Transverse colon (tissue), 4 donors: ENCODE measurements around the gene MAST2. TPM values are rescaled to one million over a fixed set of nuclear protein-coding genes. Genes with fewer than 3 reads are reported as not detected.
A peak's percentile ranks its signal among the peaks of the same experiment; 100 is the strongest.

ENCODE experiments used
- DNase-seq: peaks from one replicate; pipeline ENCODE4 v3.0.0-alpha.2; 2019
- H3K27ac ChIP-seq, 4 donors: fragments of 200-600 bp; sonication (generic); 2 replicates each; pipeline ENCODE4 v1.5.1; 2016 to 2018; ENCODE audit warnings: inconsistent platforms in 4 of 4
- H3K27me3 ChIP-seq: fragments of 200-600 bp; sonication (generic); 2 replicates; pipeline ENCODE4 v1.5.1; 2017; ENCODE audit warnings: inconsistent platforms
- H3K36me3 ChIP-seq, 4 donors: fragments of 200-600 bp; sonication (generic); 2 replicates each; pipeline ENCODE4 v1.5.1; 2017 to 2019; ENCODE audit warnings: inconsistent platforms in 4 of 4
- H3K4me1 ChIP-seq, 4 donors: fragments of 200-600 bp; sonication (generic); 2 replicates each; pipeline ENCODE4 v1.5.1; 2017 to 2020; ENCODE audit warnings: inconsistent platforms in 4 of 4
- H3K4me3 ChIP-seq, 4 donors: fragments of 200-600 bp; sonication (generic); 1 replicate in 1 of 4; 2 replicates in 3 of 4; pipeline versions ENCODE4 v1.5.1 to v1.6.1; 2017 to 2019; ENCODE audit warnings: inconsistent platforms in 4 of 4
- H3K9me3 ChIP-seq, 2 donors: fragments of 200-600 bp; sonication (generic); 2 replicates each; pipeline ENCODE4 v1.5.1; 2017 to 2019; ENCODE audit warnings: inconsistent platforms in 2 of 2
- CTCF ChIP-seq, 5 experiments: fragments of 200-600 bp in 3 of 5; fragments of 450-650 bp in 2 of 5; sonication (generic) in 3 of 5; IDR thresholded peaks; 1 replicate in 2 of 5; 2 replicates in 3 of 5; pipeline ENCODE4 v1.5.1; 2016 to 2017; ENCODE audit warnings: antibody characterized with exemption in 5 of 5, inconsistent platforms in 3 of 5, mild to moderate bottlenecking in 2 of 5, moderate library complexity in 1 of 5
- EP300 ChIP-seq: sonication (generic); formaldehyde crosslinking; IDR thresholded peaks from one replicate; pipeline ENCODE4 v1.6.1; 2017; ENCODE audit warnings: antibody characterized with exemption, low read depth
- POLR2A ChIP-seq: fragments of 450-650 bp; IDR thresholded peaks from one replicate; pipeline ENCODE4 v1.6.1; 2016; ENCODE audit warnings: antibody characterized with exemption, mild to moderate bottlenecking, moderate library complexity
- POLR2AphosphoS5 ChIP-seq, 3 donors: sonication (generic); formaldehyde crosslinking; IDR thresholded peaks; one replicate each; pipeline ENCODE4 v1.6.1; 2016; ENCODE audit warnings: antibody characterized with exemption in 3 of 3
- WGBS, 2 donors: methylation state at CpG; one replicate each; pipeline ENCODE4 v1.1.5; 2018; ENCODE audit warnings: low coverage in 1 of 2; 5-methylcytosine and 5-hydroxymethylcytosine counted together
- in situ Hi-C, 4 donors: fragments of 200-750 bp; cut with MboI; loops; one replicate each; pipeline versions ENCODE4 v1.15.0 to v1.15.1; 2017; ENCODE audit warnings: low sequenced_read_pairs in 3 of 4, low pct_ligation_motif_present in 1 of 4, low pct_unique_long_range_greater_than_20kb in 1 of 4
- intact Hi-C: fragments of 100-400 bp; cut with DNase I; formaldehyde crosslinking; loops from one replicate; pipeline ENCODE4 v1.15.1; 2023; ENCODE audit warnings: low total_unique reads
- total RNA-seq, 4 donors: library from RNA; depleted of rRNA; stranded (reverse); fragments of >200 nt; gene quantifications; one replicate each; pipeline ENCODE4 v1.1.0, GENCODE V29; 2016

MAST2 gene
- total RNA-seq, 4 donors from 2014 or later, result 160 to 313 (median 161) TPM

GRCh38 chr1:45890078-45890477, 86.7 kb downstream of the MAST2 start:
- Histone ChIP-seq H3K9me3 (no peaks in the 10 kb centered on the region), H3K4me3 (no peak overlapping the region), H3K27ac (peak overlapping the region in 1 of 4 donors; percentile 4), H3K4me1 (peaks cover 0 to 36% (median 24%) of the 10 kb centered on the region in 4 donors), H3K36me3 (no peaks in the 10 kb centered on the region), H3K27me3 (no peaks in the 10 kb centered on the region)
- intact Hi-C loops (no loop called here), in situ Hi-C loops (no loop called here)
- no peak for TF ChIP-seq CTCF (IDR thresholded peaks at IDR 0.05)
- no peak for TF ChIP-seq POLR2A
- TF ChIP-seq POLR2AphosphoS5 (IDR thresholded peaks at IDR 0.05), result no peak
- no peak for TF ChIP-seq EP300
- 90% methylated on average over 2 of the region's 2 CpGs for WGBS, 2 donors
- no peak for DNase-seq

- 85 to 86% methylated on average over 2 of the region's 2 CpGs for WGBS, 2 donors
- TF ChIP-seq POLR2AphosphoS5 (IDR thresholded peaks at IDR 0.05) (no peak), CTCF (IDR thresholded peaks at IDR 0.05) (no peak)
- in situ Hi-C loops, result no loop called here
- H3K36me3 ChIP-seq, result no peaks in the 10 kb centered on the region
- no peaks in the 10 kb centered on the region for H3K27me3 ChIP-seq
- H3K4me3 ChIP-seq, result no peak overlapping the region
- intact Hi-C loops, result no loop called here
- H3K4me1 ChIP-seq, result peaks cover 0 to 27% (median 19%) of the 10 kb centered on the region in 4 donors
- no peaks in the 10 kb centered on the region for H3K9me3 ChIP-seq
- no peak for DNase-seq
- H3K27ac ChIP-seq, result no peak overlapping the region
Observed at GRCh38 chr1:45891087-45891486, 87.7 kb downstream of the MAST2 start.

GRCh38 chr1:45892068-45892785, 88.8 kb downstream of the MAST2 start:
- Histone ChIP-seq H3K27me3 (no peaks in the 10 kb centered on the region), H3K27ac (peak overlapping the region; percentile 11 to 77 (median 58)), H3K4me1 (peaks cover 0 to 18% (median 13%) of the 10 kb centered on the region in 4 donors), H3K36me3 (no peaks in the 10 kb centered on the region), H3K9me3 (no peaks in the 10 kb centered on the region), H3K4me3 (no peak overlapping the region)
- intact Hi-C loops, result no loop called here
- WGBS, 2 donors, result 24 to 39% methylated on average over 5 to 6 of the region's 6 CpGs
- in situ Hi-C loops, result no loop called here
- TF ChIP-seq POLR2AphosphoS5 (IDR thresholded peaks at IDR 0.05), result peak in 2 of 3 donors; percentile 35 to 49
- TF ChIP-seq EP300, result no peak
- no peak for TF ChIP-seq CTCF (IDR thresholded peaks at IDR 0.05)
- TF ChIP-seq POLR2A, result no peak
- no peak for DNase-seq

- peaks cover 0 to 18% (median 13%) of the 10 kb centered on the region in 4 donors for H3K4me1 ChIP-seq
- H3K27me3 ChIP-seq, result no peaks in the 10 kb centered on the region
- no peaks in the 10 kb centered on the region for H3K9me3 ChIP-seq
- no peak for DNase-seq
- TF ChIP-seq EP300, result no peak
- no peak overlapping the region for H3K27ac ChIP-seq
- no peak overlapping the region for H3K4me3 ChIP-seq
- 79 to 83% methylated on average over 4 of the region's 4 CpGs for WGBS, 2 donors
- in situ Hi-C loops, result no loop called here
- intact Hi-C loops, result no loop called here
- H3K36me3 ChIP-seq, result no peaks in the 10 kb centered on the region
Observed at GRCh38 chr1:45894331-45894730, 90.9 kb downstream of the MAST2 start.

GRCh38 chr1:45894921-45895320, 91.5 kb downstream of the MAST2 start:
- no peaks in the 10 kb centered on the region for H3K36me3 ChIP-seq
- TF ChIP-seq POLR2A (no peak), POLR2AphosphoS5 (IDR thresholded peaks at IDR 0.05) (no peak), EP300 (no peak)
- H3K4me3 ChIP-seq, result no peak overlapping the region

More at GRCh38 chr1:45894921-45895320, 91.5 kb downstream of the MAST2 start:
- H3K27me3 ChIP-seq, result no peaks in the 10 kb centered on the region
- intact Hi-C loops, result no loop called here
- H3K9me3 ChIP-seq, result no peaks in the 10 kb centered on the region
- peaks cover 0 to 18% (median 13%) of the 10 kb centered on the region in 4 donors for H3K4me1 ChIP-seq
- H3K27ac ChIP-seq, result no peak overlapping the region
- DNase-seq, result no peak
- in situ Hi-C loops, result no loop called here
